Measurements from ENCODE around the gene FGD3.
"Not testable (repeated sequence)": the region's sequence is repeated elsewhere in the genome, so short reads cannot be mapped to it uniquely, and the experiment has no call there.

Gene FGD3

GRCh38 chr9:92947268-92948037 lies at the start of gene FGD3:
Gene FGD3 (plus strand): TSS chr9:92947523. CDS start chr9:92976257, 28,734 bp downstream.
- Histone ChIP-seq H3K27ac (no peak within 1 kb of the TSS), H3K36me3 (no peaks in the 10 kb centered on the region), H3K4me3 (peak within 1 kb of the TSS; percentile 33 to 45), H3K9me3 (no peaks in the 10 kb centered on the region), H3K4me1 (peaks cover 0 to 14% (median 5%) of the 10 kb centered on the region in 4 donors), H3K27me3 (peaks cover 0 to 48% of the 10 kb centered on the region in 2 donors)
- no peak for DNase-seq
- no peak for TF ChIP-seq CTCF (IDR thresholded peaks at IDR 0.05)
- intact Hi-C loops (cut with DNase I; ENCODE audit: low total_unique reads), result no loop called here

- DNase-seq; H3K9me3 ChIP-seq; intact Hi-C loops (cut with DNase I; ENCODE audit: low total_unique reads); H3K4me1 ChIP-seq; H3K36me3 ChIP-seq; H3K4me3 ChIP-seq; H3K27ac ChIP-seq: not testable (repeated sequence)
- peaks cover 0 to 17% of the 10 kb centered on the region in 2 donors for H3K27me3 ChIP-seq
Measured at GRCh38 chr9:92905137-92905536, 42.2 kb upstream of the FGD3 start.

- Histone ChIP-seq H3K4me3 (no peak overlapping the region), H3K4me1 (peaks cover 0 to 7% (median 2%) of the 10 kb centered on the region in 4 donors), H3K36me3 (no peaks in the 10 kb centered on the region), H3K27ac (no peak overlapping the region), H3K9me3 (no peaks in the 10 kb centered on the region), H3K27me3 (peaks cover 0 to 40% of the 10 kb centered on the region in 2 donors)
- peak in 1 of 2 donors; percentile 47 for DNase-seq
- intact Hi-C loops (cut with DNase I; ENCODE audit: low total_unique reads), result no loop called here
- no peak for TF ChIP-seq CTCF (IDR thresholded peaks at IDR 0.05)
Measured at GRCh38 chr9:92911511-92912475, 35.5 kb upstream of the FGD3 start.

GRCh38 chr9:92917176-92917800 lies 30.0 kb upstream of the FGD3 start:
- no peak for TF ChIP-seq CTCF (IDR thresholded peaks at IDR 0.05)

GRCh38 chr9:92920437-92920836 lies 26.9 kb upstream of the FGD3 start:
- TF ChIP-seq CTCF (IDR thresholded peaks at IDR 0.05), result no peak
- Histone ChIP-seq H3K36me3 (no peaks in the 10 kb centered on the region), H3K27me3 (peaks cover 0 to 5% of the 10 kb centered on the region in 2 donors), H3K4me1 (no peaks in the 10 kb centered on the region), H3K4me3 (no peak overlapping the region), H3K27ac (no peak overlapping the region), H3K9me3 (no peaks in the 10 kb centered on the region)
- intact Hi-C loops (cut with DNase I; ENCODE audit: low total_unique reads), result no loop called here
- DNase-seq, result no peak

More at GRCh38 chr9:92917176-92917800, 30.0 kb upstream of the FGD3 start:
- Histone ChIP-seq H3K4me3 (no peak overlapping the region), H3K4me1 (no peaks in the 10 kb centered on the region), H3K9me3 (no peaks in the 10 kb centered on the region), H3K36me3 (no peaks in the 10 kb centered on the region), H3K27me3 (peaks cover 0 to 26% of the 10 kb centered on the region in 2 donors), H3K27ac (no peak overlapping the region)
- intact Hi-C loops (cut with DNase I; ENCODE audit: low total_unique reads), result no loop called here
- peak in 1 of 2 donors; percentile 38 for DNase-seq
